GM04503 (cell line): ENCODE results near the gene SRGAP2C.
"Not testable (repeated sequence)": the region's sequence is repeated elsewhere in the genome, so short reads cannot be mapped to it uniquely, and the experiment has no call there.

Experiments
- DNase-seq: peaks from one replicate; pipeline ENCODE4 v3.0.0-alpha.2; 2012; ENCODE audit warnings: low read depth

The SRGAP2C gene

GRCh38 chr1:121184290-121185127, at the start of gene SRGAP2C, which contains the start of gene FAM72B:
TSS of gene SRGAP2C (plus strand) at chr1:121184975. CDS start at chr1:121187447, 2,472 bp downstream.
TSS of gene FAM72B (minus strand) at chr1:121184340. CDS start at chr1:121183489, 851 bp downstream.
- peak; percentile 99 for DNase-seq

DNA sequence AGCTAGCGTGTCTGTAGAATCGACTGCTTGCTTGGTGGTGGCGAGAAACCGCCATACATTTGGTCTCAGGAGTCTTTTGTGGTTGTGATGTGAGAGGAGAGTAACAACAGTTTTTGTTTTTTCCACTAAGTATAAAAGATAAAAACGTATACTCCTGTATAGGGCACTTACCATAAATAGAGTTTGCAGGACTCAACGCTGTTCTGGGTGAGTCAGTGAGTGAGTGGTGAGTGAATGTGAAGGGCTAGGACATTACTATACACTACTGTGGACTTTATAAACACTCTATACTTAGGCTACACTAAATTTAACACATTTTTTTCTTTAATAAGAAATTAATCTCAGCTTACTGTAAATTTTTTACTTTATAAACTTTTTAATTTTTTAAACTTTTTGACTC, 44.4 kb upstream of the SRGAP2C start:
- DNase-seq = not testable (repeated sequence)

- not testable (repeated sequence) for DNase-seq
These were observed 36.1 kb upstream of the SRGAP2C start for GRCh38 chr1:121148489-121149190.

DNA sequence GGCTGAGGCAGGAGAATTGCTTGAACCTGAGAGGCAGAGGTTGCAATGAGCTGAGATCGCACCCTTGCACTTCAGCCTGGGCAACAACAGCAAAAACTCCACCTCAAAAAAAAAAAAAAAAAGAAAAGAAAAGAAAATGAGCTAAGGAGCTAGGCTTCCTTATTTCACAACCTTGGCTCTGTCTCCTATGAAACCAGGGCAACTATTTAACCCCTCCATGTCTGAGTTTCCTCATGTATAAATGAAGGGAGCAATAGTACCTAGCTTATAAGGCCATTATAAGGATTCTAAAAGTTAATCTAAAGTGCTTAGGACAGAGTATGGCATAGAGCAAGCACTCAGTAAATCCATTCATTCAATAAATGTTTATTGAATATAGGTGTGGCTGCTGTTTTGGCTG, 33.5 kb upstream of the SRGAP2C start:
- not testable (repeated sequence) for DNase-seq

DNA sequence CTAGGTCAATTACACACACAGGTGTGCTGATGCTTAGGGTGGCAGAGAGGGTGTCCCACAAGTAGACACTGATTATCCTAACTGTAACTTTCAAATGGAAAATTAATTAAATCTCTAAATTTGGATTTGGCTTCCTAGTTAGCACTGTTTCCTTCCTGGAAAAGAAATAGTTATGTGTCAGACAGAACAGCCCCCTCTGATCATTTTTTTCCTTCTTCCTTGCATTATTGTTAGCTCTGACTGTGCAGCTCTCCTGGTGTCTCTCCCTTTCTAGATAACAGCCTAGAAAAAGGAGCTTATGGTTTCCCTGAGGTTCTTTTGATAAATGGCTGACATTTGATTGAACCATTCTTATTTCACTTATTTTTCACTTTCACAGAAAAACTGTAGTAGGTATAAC, 32.0 kb upstream of the SRGAP2C start:
- DNase-seq = not testable (repeated sequence)

DNA sequence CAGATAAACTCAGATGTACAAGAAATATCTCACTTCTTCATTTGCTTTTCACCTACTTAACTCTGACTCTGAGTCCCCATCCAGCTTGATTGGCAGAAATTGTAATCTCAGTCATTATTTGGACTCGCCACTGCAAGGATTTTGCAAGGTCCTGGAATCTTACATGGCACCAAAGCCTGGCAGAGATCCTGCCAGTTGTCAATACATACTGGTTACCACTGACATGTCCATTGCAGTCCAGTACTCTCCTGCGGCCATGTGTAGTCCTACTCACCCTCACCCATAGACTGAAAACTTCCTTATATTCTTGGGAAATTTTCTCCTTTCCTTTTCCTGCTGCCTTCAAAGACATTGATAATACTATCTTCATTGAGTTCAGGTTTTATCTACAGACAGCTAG, 30.0 kb upstream of the SRGAP2C start:
- not testable (repeated sequence) for DNase-seq

DNA sequence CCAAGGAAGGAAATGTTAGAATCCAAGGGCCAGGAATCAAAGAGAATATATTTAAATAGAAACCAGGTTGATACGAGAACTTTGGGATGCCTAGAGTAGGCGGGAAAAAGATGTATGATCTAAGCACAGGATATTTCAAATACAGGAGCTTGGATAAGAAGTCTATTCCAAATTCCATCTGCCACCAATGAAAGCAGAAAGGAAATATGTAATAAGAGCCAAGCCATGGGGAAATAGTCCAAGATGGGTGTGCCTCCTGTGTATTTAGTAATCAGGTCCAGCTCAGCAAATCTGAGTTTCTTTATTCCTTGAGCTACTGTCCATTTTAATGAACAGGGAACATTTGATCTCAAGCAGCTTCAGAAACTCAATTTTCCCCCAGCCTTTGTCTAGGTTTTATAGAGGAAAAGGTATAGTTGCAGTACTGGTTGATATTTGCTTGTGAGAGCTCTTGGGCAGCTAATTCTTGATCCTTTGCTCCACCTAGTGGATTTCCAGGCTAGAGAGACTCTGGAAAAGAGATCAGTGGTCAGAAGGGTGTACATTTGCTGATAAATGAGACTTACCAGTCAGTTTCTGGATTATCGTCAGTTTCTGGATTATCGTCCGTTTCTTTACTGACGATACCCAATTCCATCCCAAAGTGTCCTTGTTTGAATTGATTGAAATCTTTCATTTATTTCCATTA, 29.0 kb upstream of the SRGAP2C start:
- not testable (repeated sequence) for DNase-seq

GRCh38 chr1:121156958-121157603, 27.7 kb upstream of the SRGAP2C start:
- DNase-seq = not testable (repeated sequence)

DNA sequence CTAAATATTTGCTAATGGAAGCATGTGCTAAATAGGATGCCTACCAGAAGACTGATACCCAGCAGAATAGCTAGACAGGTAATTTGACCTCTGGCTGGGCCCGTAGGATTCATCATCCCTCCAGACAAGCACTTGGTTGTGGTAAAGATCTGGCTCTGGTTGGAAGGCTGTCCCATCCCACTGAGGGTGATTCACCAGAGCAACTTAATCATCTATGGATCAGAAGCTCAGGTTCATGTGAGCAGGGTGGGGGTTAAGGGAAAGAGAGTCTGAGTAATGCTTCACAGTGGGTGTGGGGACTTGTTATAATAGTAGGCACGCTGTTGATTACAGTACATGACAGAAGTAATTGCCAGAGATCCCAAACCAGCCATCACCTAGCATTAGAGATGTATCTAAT, 27.2 kb upstream of the SRGAP2C start:
- not testable (repeated sequence) for DNase-seq

DNA sequence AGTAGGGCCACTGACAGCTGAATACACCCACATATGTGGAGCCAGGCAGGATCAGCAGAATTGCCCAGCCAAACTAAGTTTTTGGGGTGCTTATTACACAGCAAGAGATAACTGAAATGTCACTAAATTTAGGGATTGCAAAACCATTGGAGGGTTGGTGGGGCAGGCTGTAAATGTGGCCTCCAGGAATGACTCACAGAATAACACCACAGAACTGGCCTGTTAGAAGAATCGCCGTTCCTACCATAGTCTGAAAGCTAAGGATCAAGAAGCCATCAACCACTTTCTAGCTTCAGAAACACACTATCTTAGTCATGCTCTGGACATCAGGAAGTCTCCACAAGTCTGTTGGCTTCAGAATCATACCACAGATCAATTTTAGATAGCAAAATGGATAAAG, 24.7 kb upstream of the SRGAP2C start:
- DNase-seq = not testable (repeated sequence)

DNA sequence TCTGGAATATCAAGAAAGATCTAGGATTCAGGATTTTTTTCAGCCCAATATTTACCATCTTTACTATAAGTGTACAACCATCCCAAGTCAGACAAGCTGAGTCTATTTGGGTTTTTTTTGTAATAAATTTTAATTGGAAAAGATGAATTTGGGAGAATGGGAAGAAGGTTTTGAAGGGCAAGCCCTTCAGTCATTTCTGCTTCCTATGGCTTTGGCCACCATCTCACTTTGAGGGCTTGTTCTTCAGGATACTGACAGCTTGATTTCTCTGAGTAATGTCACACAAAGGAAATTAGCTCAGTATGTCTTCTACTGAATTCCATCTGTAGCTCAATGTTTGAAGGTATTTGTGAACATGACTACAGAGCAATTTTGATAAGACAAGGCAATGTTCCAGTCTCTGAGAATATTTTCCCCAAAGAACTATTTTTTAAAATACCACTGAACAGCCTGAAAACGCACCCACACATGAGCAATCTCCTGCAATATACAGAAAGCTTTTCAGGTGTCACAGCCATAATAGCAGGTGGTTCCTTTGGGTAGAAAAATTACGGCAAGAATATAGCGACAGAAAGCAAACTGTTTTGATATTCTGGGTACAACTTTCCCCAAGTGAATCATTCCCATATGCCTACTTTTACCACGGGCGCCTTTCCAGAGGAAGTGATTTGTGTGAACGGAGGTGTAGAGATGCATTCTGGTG, 23.4 kb upstream of the SRGAP2C start:
- DNase-seq = not testable (repeated sequence)

- not testable (repeated sequence) for DNase-seq
These were observed 20.7 kb upstream of the SRGAP2C start for GRCh38 chr1:121163850-121164757.

- DNase-seq = not testable (repeated sequence)
These were observed 19.5 kb upstream of the SRGAP2C start for GRCh38 chr1:121165296-121165695.

DNA sequence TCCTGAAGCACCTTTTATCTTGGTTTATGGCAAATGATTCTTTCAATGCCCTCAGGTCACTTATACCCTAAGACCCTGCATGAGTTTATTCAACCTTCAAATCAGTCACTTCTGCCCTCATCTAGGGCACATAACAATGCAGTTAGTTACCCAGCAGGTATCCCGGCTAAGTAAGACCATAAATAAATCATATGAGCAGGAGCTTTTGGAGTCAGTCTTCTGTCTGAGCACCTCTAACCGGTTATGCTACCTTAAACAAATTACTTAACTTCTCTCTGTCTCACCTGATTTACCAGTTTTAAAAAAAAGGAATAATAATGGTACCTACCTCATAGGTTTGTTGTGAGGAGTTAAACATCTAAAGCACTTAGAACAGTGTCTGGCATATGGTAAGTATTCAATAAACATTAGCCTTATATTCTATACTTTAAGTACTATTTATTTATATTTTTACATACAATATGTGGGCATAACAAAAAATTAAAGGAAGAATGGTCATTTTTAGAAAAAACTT, 17.5 kb upstream of the SRGAP2C start:
- not testable (repeated sequence) for DNase-seq

DNA sequence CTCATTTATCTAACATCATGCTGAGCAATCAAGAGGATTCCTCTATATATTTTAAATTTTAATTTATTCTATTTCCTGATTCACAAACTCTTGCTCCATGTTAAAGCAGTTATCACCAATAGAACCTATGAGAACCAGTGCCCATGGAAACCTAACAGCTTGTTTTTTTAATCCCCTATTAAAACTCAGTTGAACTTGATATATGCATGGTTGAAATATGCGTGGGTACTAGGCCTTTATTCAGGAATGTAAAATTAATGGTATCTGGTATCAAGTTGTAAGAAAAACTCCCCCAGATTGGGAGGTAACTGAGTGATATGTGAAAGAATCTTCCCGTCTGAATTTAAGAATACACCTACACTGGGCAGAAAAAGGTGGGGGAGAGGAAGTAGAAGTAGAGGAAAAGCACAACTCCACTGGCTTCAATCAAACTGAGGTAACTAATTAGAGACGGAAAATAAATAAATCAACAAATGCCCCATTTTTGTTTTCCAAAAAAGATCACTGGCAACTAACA, 16.6 kb upstream of the SRGAP2C start:
- DNase-seq = not testable (repeated sequence)

DNA sequence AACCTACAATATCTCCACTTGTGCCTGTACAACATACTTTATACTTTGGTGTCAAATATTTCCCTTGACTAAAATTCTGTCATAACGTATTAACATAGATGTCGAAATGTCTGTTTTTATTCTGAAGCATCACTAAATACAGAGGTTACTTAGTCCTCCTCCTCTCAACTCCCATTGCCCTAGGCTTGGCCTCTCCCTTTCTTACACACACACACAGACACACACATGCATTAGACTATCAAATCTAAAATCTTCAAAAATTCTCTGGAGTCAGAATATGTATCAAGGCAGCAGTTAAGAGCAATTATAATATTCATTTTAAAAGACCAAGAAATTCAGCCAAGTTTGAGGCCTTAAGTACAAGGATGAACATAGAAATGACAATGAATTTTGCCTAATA, 8.1 kb upstream of the SRGAP2C start:
- DNase-seq = not testable (repeated sequence)

DNA sequence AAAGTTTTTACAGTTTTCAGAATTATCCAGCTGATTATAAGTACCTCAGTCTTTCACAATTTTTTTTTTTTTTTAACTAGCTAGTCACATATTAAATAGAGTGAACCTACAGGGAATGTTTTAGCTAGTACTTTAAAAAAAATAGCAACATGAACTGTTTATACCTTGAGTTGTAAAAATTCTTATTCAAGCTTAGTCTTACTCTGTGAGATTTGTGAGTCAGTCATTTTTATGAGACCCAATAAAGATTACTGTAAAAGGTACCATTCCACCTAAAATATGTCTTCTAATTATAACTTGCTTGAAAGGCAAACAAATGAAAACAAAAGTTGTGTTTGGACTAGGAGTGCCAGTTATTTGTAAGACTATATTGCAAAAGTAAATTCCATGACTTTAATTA, 6.6 kb upstream of the SRGAP2C start:
- DNase-seq = not testable (repeated sequence)

GRCh38 chr1:121183867-121184266, 908 bp upstream of the SRGAP2C start:
- DNase-seq = not testable (repeated sequence)

- not testable (repeated sequence) for DNase-seq
These were observed 449 bp downstream of the SRGAP2C start for GRCh38 chr1:121185140-121185708.
